Keratinocyte (primary cell): Measurements from ENCODE around the gene DNMT3A. TPM values are rescaled to one million over a fixed set of nuclear protein-coding genes. Genes with fewer than 3 reads are reported as not detected.

Experiments used
- DNase-seq: peaks from one replicate; pipeline ENCODE4 v3.0.0-alpha.2; 2011; ENCODE audit warnings: low read depth, missing footprints, low spot score
- FAIRE-seq: peaks from 2 replicates; lab custom pipeline; 2011; peaks lifted over from hg19 to GRCh38; lab: Jason Lieb, UNC
- H2AFZ ChIP-seq: 2 replicates; pipeline ENCODE4 v1.6.0; 2012; ENCODE audit warnings: low read length, control low read depth, inconsistent platforms; ENCODE audit not compliant: control insufficient read depth
- H3K27ac ChIP-seq: 2 replicates; pipeline ENCODE4 v1.5.1; 2011; ENCODE audit warnings: low read length; ENCODE audit not compliant: control insufficient read depth, insufficient read depth
- H3K27me3 ChIP-seq: 3 replicates; pipeline ENCODE4 v1.6.0; 2011; ENCODE audit warnings: low read length; ENCODE audit not compliant: control insufficient read depth, insufficient read depth; ENCODE audit errors: extremely low read depth
- H3K36me3 ChIP-seq, 2 experiments: 2 replicates in 1 of 2; 3 replicates in 1 of 2; pipeline ENCODE4 v1.5.1; 2011; ENCODE audit warnings: low read length in 2 of 2, mild to moderate bottlenecking in 1 of 2; ENCODE audit not compliant: control insufficient read depth in 2 of 2, insufficient read depth in 2 of 2; ENCODE audit errors: extremely low read depth in 1 of 2
- H3K4me1 ChIP-seq: 3 replicates; pipeline ENCODE4 v1.5.1; 2011; ENCODE audit warnings: low read length; ENCODE audit not compliant: control insufficient read depth, insufficient read depth; ENCODE audit errors: extremely low read depth
- H3K4me2 ChIP-seq: 3 replicates; pipeline ENCODE4 v1.6.0; 2011; ENCODE audit warnings: low read depth, low read length; ENCODE audit not compliant: control insufficient read depth, insufficient read depth; ENCODE audit errors: extremely low read depth
- H3K4me3 ChIP-seq, 3 experiments: fragments of 200-600 bp in 1 of 3; sonication (generic) in 1 of 3; 2 replicates in 2 of 3; 3 replicates in 1 of 3; pipeline ENCODE4 v1.5.1; 2011 to 2016; ENCODE audit warnings: low read length in 3 of 3, mild to moderate bottlenecking in 3 of 3, control low read depth in 2 of 3, inconsistent platforms in 1 of 3, low read depth in 1 of 3, mixed read lengths in 1 of 3, mixed run types in 1 of 3, moderate library complexity in 1 of 3; ENCODE audit not compliant: control insufficient read depth in 2 of 3, insufficient read depth in 2 of 3; ENCODE audit errors: extremely low read depth in 1 of 3
- H3K79me2 ChIP-seq: 2 replicates; pipeline ENCODE4 v1.6.0; 2012; ENCODE audit warnings: low read length; ENCODE audit not compliant: control insufficient read depth, insufficient read depth
- H3K9ac ChIP-seq: 3 replicates; pipeline ENCODE4 v1.6.0; 2011; ENCODE audit warnings: low read length; ENCODE audit not compliant: control insufficient read depth, insufficient read depth; ENCODE audit errors: extremely low read depth
- H3K9me1 ChIP-seq: 3 replicates; pipeline ENCODE4 v1.6.0; 2011; ENCODE audit warnings: low read length; ENCODE audit not compliant: control insufficient read depth, insufficient read depth; ENCODE audit errors: extremely low read depth
- H3K9me3 ChIP-seq: 2 replicates; pipeline ENCODE4 v1.5.1; 2012; ENCODE audit warnings: low read depth, low read length; ENCODE audit not compliant: control insufficient read depth
- H4K20me1 ChIP-seq: 3 replicates; pipeline ENCODE4 v1.6.0; 2011; ENCODE audit warnings: low read length; ENCODE audit not compliant: control insufficient read depth, insufficient read depth; ENCODE audit errors: extremely low read depth
- CTCF ChIP-seq, 3 experiments: IDR thresholded peaks in 1 of 3; conservative IDR thresholded peaks in 1 of 3; optimal IDR thresholded peaks in 1 of 3; 2 replicates in 2 of 3; 3 replicates in 1 of 3; pipeline versions ENCODE3 to v1.5.1; 2011; ENCODE audit warnings: low read length in 3 of 3, mild to moderate bottlenecking in 3 of 3, moderate library complexity in 2 of 3, control low read depth in 1 of 3, inconsistent platforms in 1 of 3; ENCODE audit not compliant: insufficient read depth in 2 of 3; ENCODE audit errors: extremely low read depth in 1 of 3
- EZH2 ChIP-seq: IDR thresholded peaks from one replicate; pipeline ENCODE4 v1.6.1; 2012; ENCODE audit warnings: inconsistent platforms, mild to moderate bottlenecking, low read length, moderate library complexity
- dilution Hi-C: fragments of 300-500 bp; cut with MboI; formaldehyde crosslinking; loops from one replicate; pipeline ENCODE4 v1.7.0; 2020; ENCODE audit warnings: low sequenced_read_pairs; ENCODE audit not compliant: extremely low pct_ligation_motif_present
- polyA plus RNA-seq, 5 experiments: library from polyadenylated mRNA; depleted of rRNA in 3 of 5; stranded (reverse) in 3 of 5; stranded (forward) in 1 of 5; unstranded in 1 of 5; fragments of >200 nt; gene quantifications; 1 replicate in 1 of 5; 2 replicates in 3 of 5; 3 replicates in 1 of 5; pipeline versions ENCODE4 v1.2.1 to v1.2.3, GENCODE V29; 2011 to 2012; ENCODE audit warnings: missing spikeins in 2 of 5, low read depth in 1 of 5, low replicate concordance in 1 of 5

Gene DNMT3A
- polyA plus RNA-seq, 1 donor (not counting 4 experiments of a cell fraction or from before 2014, with no cell fraction given): 1.5 TPM

DNA sequence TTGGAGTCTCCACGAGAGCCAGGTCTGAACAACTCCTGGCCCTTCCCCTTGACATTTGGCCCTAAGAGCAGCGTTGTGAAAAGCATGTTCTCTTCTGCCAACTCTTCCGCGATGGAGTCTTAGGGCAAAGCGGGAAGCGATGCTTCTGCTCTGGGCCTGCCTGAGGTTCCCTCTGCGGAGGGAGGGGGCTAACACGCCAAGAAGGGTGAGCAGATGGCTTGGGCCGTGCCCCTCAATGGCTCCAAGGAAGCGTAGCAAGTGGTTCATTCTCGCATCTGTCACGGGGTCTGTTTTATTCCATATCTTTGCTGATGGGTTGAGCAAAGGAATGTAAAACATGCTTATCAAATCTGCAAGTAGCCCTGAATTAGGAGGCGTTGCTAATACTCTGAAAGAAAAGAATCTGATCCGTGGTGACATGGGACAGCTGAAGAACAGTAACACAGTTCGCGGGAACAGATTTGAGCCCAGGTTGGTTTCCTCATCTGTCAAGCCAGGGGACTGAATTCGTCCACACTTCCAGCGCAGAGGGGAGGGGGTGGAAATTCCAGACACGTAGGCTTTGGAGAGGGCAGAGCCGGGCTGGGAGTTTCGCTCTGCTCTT, 38.0 kb downstream of the DNMT3A start:
- peaks cover 2 to 3% of the 10 kb centered on the region in 2 experiments for H3K36me3 ChIP-seq
- H3K27ac ChIP-seq: no peak overlapping the region
- no peak overlapping the region for H3K4me2 ChIP-seq
- FAIRE-seq (no peak), DNase-seq (no peak)
- no peak overlapping the region for H3K4me3 ChIP-seq
- TF ChIP-seq CTCF (optimal IDR thresholded peaks at IDR 0.05 in 1 of 3, IDR thresholded peaks at IDR 0.05 in 1 of 3, conservative IDR thresholded peaks at IDR 0.05 in 1 of 3; ENCODE audit: extremely low read depth in 1 of 3, insufficient read depth in 2 of 3, low read length in 3 of 3): no peak
- TF ChIP-seq EZH2: no peak
- peaks cover 18% of the 10 kb centered on the region for H3K27me3 ChIP-seq
- peaks cover 18% of the 10 kb centered on the region for H4K20me1 ChIP-seq
- H3K9me1 ChIP-seq: no peaks in the 10 kb centered on the region
- H3K79me2 ChIP-seq: no peaks in the 10 kb centered on the region
- no peak overlapping the region for H2AFZ ChIP-seq
- peaks cover 37% of the 10 kb centered on the region for H3K4me1 ChIP-seq
- no peak overlapping the region for H3K9ac ChIP-seq
- dilution Hi-C loops: no loop called here
- no peaks in the 10 kb centered on the region for H3K9me3 ChIP-seq

GRCh38 chr2:25302758-25303375, 38.9 kb downstream of the DNMT3A start:
- Histone ChIP-seq H3K4me1 (peaks cover 36% of the 10 kb centered on the region), H3K9me1 (no peaks in the 10 kb centered on the region), H3K4me2 (no peak overlapping the region), H3K27ac (no peak overlapping the region), H4K20me1 (peaks cover 18% of the 10 kb centered on the region), H3K79me2 (no peaks in the 10 kb centered on the region), H2AFZ (no peak overlapping the region), H3K9me3 (no peaks in the 10 kb centered on the region), H3K9ac (no peak overlapping the region), H3K36me3 (peaks cover 0 to 2% of the 10 kb centered on the region in 2 experiments), H3K27me3 (peaks cover 18% of the 10 kb centered on the region), H3K4me3 (no peak overlapping the region)
- DNase-seq (no peak), FAIRE-seq (no peak)
- dilution Hi-C loops: no loop called here
- TF ChIP-seq EZH2 (no peak), CTCF (optimal IDR thresholded peaks at IDR 0.05 in 1 of 3, IDR thresholded peaks at IDR 0.05 in 1 of 3, conservative IDR thresholded peaks at IDR 0.05 in 1 of 3; ENCODE audit: extremely low read depth in 1 of 3, insufficient read depth in 2 of 3, low read length in 3 of 3) (no peak)
